GM12801 (cell line): ENCODE measurements around the gene RTL10.

Experiments used
- CTCF ChIP-seq: IDR thresholded peaks from one replicate; pipeline ENCODE4 v1.5.1; 2011; ENCODE audit warnings: control low read depth; ENCODE audit not compliant: insufficient read length; ENCODE audit errors: extremely low read depth

Gene RTL10

DNA sequence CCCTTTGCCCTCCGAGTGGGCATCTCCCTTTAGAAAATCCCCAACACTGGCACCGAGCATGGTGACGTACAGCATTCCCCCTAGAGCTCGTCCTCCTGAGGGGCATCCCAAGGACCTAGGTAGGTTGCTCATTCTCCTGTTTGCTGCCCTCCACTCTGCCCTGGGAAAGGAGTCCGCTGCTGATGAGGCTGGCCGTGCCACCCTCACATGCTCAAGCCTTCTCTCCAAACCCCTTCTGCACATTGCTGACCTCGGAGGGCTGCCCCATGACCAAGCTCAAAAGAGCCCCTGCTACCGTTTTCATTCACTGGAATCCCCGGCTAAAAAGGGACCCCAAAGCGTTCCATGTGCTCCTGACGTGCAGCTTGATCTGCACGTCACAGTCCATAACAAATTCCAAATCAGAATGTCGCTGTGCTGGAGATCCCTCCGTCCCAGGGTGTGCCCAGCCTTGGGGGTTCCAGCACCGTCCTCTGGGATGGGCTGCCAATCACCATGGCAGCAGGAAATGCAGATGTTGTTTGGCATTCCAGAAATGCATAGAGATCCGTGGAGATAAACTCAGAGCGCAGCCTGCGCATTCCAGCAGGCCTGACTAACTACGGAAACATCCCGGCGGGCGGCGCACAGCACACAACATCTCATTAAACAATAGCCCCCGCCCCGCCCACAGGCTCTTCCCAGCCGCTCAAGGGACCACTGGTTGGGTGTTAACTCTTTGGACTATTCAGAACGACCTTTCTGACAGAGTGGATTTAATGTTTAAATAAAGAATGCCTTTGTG is 26.3 kb upstream of the RTL10 start:
- TF ChIP-seq CTCF: no peak

DNA sequence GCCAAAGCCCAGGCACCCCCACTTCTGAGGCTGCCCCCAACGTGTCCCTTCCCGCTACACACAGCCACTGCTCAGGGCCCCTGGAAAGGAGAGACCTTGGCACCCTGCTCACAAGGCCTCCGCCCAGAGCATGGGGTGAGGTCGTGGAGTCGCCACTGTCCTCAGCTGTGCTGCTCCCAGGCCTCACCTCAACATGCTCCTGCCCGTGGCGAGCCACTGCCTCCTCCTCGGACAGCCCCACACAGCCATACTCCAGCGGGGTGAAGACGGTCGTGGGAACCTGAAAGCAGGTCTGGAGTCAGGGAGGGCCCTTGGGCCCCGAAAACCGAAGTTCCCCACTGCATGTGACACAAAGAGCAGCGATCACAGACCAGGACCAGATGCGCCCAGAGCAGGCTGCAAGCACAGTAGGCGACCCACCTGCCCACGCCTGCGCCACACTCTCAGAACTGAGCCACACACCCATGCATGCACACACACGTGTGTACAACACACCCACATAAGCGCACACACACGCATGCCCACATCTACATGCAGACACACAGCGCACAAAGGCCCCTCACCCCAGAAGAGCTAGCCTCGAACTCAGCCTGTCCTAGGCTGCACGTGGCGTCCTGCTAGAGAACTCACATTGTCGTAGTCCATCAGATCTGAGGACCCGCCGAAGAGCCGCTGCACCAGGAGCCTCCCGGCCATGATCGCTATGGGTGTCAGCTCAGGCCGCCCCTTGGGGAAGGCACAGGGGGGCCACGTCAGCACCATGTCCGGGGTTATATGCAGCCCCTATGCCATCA is 25.5 kb upstream of the RTL10 start:
- TF ChIP-seq CTCF: no peak

DNA sequence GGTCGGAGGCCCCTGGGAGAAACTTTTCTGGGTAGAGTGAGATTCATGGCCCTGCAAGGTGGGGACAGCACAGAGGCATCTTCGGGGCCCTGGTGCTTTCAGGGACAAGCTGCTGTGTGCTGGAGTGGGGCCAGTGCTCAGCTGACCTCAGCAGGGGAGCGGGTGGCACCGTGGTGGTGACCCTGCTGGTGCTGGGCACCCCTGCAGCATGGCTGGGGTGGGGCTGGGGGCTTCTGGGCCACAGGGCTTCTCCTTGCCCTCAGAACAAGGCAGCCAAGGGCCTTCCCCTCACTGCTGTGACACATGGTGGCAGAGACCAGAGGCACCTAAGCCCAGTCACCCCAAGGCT is 24.9 kb upstream of the RTL10 start:
- TF ChIP-seq CTCF: no peak

DNA sequence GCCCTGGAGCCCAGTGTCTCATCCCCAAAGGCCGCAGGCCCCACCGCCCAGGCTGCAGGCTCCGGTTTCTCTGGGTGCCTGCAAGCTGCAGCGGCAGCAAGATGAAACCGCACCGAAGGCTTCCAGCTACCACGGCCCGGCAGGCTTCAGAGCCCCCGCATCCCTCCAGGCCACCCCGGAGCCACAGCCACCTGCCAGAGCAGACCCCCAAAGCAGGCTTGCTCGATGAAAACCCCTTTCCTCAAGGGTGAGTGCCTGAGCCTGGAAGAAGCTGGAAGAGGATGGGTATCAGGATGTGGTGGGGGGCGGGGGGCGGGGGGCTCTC is 24.5 kb upstream of the RTL10 start:
- no peak for TF ChIP-seq CTCF

DNA sequence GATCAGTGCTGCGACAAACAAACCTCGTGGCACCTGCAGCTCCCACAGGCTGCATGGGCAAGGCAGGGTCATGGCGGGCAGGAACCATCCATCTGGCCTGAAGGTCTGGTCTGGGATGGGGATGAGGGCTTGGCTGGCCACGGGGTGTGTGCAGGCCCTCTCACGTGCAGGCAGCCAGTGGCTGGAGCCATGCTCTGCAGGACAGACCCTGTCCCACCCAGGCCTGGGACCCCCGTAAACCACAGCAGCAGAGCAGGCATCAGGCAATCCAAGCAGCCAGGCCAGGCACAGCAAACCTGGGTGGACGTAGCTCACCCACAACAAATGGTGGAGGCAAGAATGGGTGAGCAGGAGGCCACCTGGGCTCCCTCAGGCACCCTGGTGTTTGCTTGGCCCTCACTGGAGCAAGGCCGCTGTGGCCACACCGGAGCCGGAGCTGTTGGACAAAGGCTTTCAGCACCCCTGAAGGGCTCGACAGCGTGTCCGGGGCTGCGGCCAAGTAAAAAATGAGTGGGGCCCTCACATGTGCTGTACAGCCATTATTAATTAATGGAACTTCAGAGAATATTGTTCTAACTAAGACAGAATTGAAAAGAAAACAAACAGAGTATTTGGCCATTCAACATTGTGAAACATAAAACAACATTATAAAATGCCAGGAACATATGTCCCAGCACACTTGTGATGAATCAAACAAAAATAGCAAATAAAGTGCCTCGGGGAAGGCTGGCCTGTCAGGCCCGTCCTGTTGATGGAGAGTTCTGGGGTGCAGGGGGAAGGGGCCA is 24.0 kb upstream of the RTL10 start:
- TF ChIP-seq CTCF: no peak

DNA sequence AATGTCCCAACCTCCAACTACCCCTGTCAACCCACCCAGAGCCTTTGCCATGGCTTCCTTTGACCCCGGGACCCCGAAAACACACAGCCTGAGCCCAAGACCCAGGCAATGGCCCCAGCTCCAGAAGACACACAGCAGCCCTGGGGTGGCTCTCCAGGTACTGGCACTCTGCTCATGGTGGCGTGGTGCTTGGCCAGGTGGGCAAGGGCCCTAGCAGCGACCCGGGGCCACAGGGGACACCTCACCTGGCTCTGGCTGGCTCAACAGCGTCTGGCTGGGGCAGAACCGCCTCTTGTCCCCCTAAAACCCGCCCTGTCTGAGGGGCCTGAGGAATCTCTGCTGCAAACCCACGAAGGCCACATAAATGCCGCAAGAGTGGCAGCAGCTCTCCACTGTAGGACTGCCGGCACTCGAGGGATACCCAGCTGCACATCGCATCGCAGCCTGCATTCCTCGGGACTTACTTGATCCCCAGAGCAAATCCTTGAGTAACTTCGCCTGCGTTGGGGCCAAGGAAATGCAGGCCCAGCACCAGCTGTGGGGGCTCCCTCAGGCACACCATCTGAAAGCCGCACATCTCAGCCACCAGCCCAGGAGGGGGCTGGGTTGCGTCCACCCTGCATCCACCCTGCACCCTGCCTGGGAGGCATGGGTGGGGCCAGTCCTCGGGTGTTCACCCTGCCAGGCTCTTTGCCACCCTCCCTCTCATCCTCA is 23.1 kb upstream of the RTL10 start:
- TF ChIP-seq CTCF: no peak
